ENCODE data around the gene MUC13.

Gene MUC13

GRCh38 chr3:124896824-124897526 lies 37.6 kb downstream of the MUC13 start:
- TF ChIP-seq CREB1 (IDR thresholded peaks at IDR 0.05; ENCODE audit: low read depth) (no peak), CEBPB (IDR thresholded peaks at IDR 0.05) (no peak), FOXM1 (IDR thresholded peaks at IDR 0.05; ENCODE audit: borderline replicate concordance, low read depth) (no peak), YY1 (IDR thresholded peaks at IDR 0.05; ENCODE audit: low read depth) (no peak), USF1 (IDR thresholded peaks at IDR 0.05) (no peak), MAX (IDR thresholded peaks at IDR 0.05) (no peak), EGR1 (IDR thresholded peaks at IDR 0.05) (no peak), ZBTB7A (IDR thresholded peaks at IDR 0.05; ENCODE audit: low read depth) (no peak), TEAD4 (IDR thresholded peaks at IDR 0.05) (no peak), NFIC (IDR thresholded peaks at IDR 0.05) (no peak), EP300 (IDR thresholded peaks at IDR 0.05; ENCODE audit: borderline replicate concordance) (no peak), RAD21 (IDR thresholded peaks at IDR 0.05; ENCODE audit: low read depth) (no peak), REST (IDR thresholded peaks at IDR 0.05; ENCODE audit: low read depth) (no peak), TCF12 (IDR thresholded peaks at IDR 0.05; ENCODE audit: low read depth) (no peak)

GRCh38 chr3:124895756-124896155 lies 38.8 kb downstream of the MUC13 start:
- no peak for TF ChIP-seq CREB1 (IDR thresholded peaks at IDR 0.05; ENCODE audit: low read depth)
- no peak for TF ChIP-seq CEBPB (IDR thresholded peaks at IDR 0.05)
- TF ChIP-seq TAF1 (IDR thresholded peaks at IDR 0.05; ENCODE audit: low read depth), result no peak
- TF ChIP-seq NFIC (IDR thresholded peaks at IDR 0.05), result no peak

DNA sequence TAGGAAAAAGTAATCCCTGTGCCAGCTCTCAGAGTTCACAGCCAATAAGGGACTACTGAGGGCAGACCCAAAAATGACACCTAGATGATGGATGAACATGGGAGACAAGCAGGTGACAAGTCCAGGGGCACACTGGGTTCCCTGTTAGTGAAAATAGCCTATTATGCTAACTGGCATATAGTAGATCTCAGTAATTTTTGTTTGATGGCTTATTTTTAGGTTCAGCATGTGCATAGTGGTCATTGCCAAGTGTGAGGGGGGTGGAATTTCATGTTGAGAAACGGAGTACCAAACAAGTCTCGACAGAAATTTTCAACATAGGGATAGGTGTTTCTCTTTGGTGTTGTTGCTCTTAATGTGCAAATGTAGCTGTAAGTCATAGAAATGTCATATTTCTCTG lies 41.0 kb downstream of the MUC13 start:
- TF ChIP-seq TEAD4 (IDR thresholded peaks at IDR 0.05) (no peak), YY1 (IDR thresholded peaks at IDR 0.05; ENCODE audit: low read depth) (no peak), MAX (IDR thresholded peaks at IDR 0.05) (no peak), CEBPB (IDR thresholded peaks at IDR 0.05) (no peak), RAD21 (IDR thresholded peaks at IDR 0.05; ENCODE audit: low read depth) (no peak), TCF12 (IDR thresholded peaks at IDR 0.05; ENCODE audit: low read depth) (no peak), NFIC (IDR thresholded peaks at IDR 0.05) (no peak), REST (IDR thresholded peaks at IDR 0.05; ENCODE audit: low read depth) (no peak), USF1 (IDR thresholded peaks at IDR 0.05) (no peak), CREB1 (IDR thresholded peaks at IDR 0.05; ENCODE audit: low read depth) (no peak), TAF1 (IDR thresholded peaks at IDR 0.05; ENCODE audit: low read depth) (no peak), EGR1 (IDR thresholded peaks at IDR 0.05) (no peak), EP300 (IDR thresholded peaks at IDR 0.05; ENCODE audit: borderline replicate concordance) (no peak), ZBTB7A (IDR thresholded peaks at IDR 0.05; ENCODE audit: low read depth) (no peak), FOXM1 (IDR thresholded peaks at IDR 0.05; ENCODE audit: borderline replicate concordance, low read depth) (no peak)

- TF ChIP-seq ZBTB7A (IDR thresholded peaks at IDR 0.05; ENCODE audit: low read depth) (no peak), FOXM1 (IDR thresholded peaks at IDR 0.05; ENCODE audit: borderline replicate concordance, low read depth) (no peak), EGR1 (IDR thresholded peaks at IDR 0.05) (no peak), EP300 (IDR thresholded peaks at IDR 0.05; ENCODE audit: borderline replicate concordance) (no peak), RAD21 (IDR thresholded peaks at IDR 0.05; ENCODE audit: low read depth) (no peak), NFIC (IDR thresholded peaks at IDR 0.05) (no peak), CREB1 (IDR thresholded peaks at IDR 0.05; ENCODE audit: low read depth) (no peak), TEAD4 (IDR thresholded peaks at IDR 0.05) (no peak), USF1 (IDR thresholded peaks at IDR 0.05) (no peak), REST (IDR thresholded peaks at IDR 0.05; ENCODE audit: low read depth) (no peak), CEBPB (IDR thresholded peaks at IDR 0.05) (no peak), YY1 (IDR thresholded peaks at IDR 0.05; ENCODE audit: low read depth) (no peak)
Observed at GRCh38 chr3:124890573-124891190, 43.9 kb downstream of the MUC13 start.

All from Ishikawa (cell line).